NT2/D1 (cell line): Measurements from ENCODE around the gene UTP14A.

Experiments used
- DNase-seq: peaks from one replicate; pipeline ENCODE4 v3.0.0-alpha.2; 2011; ENCODE audit warnings: low read depth, low spot score
- H3K27me3 ChIP-seq: 2 replicates; pipeline ENCODE4 v1.6.0; 2011; ENCODE audit warnings: mild to moderate bottlenecking; ENCODE audit not compliant: insufficient read length, insufficient read depth
- H3K36me3 ChIP-seq: 2 replicates; pipeline ENCODE4 v1.6.1; 2011; ENCODE audit warnings: mild to moderate bottlenecking, low read length, mixed read lengths; ENCODE audit not compliant: insufficient read depth, insufficient read length
- H3K4me1 ChIP-seq: 2 replicates; pipeline ENCODE4 v1.5.1; 2011; ENCODE audit not compliant: insufficient read depth, insufficient read length
- H3K4me3 ChIP-seq: 2 replicates; pipeline ENCODE4 v1.5.1; 2011; ENCODE audit warnings: low read depth; ENCODE audit not compliant: insufficient read length
- H3K9ac ChIP-seq: 2 replicates; pipeline ENCODE4 v1.6.0; 2011; ENCODE audit warnings: low read depth; ENCODE audit not compliant: insufficient read length
- H3K9me3 ChIP-seq: 2 replicates; pipeline ENCODE4 v1.5.1; 2011; ENCODE audit warnings: mild to moderate bottlenecking, low read length; ENCODE audit not compliant: insufficient read depth
- SUZ12 ChIP-seq: IDR thresholded peaks from 2 replicates; pipeline ENCODE4 v1.6.1; 2011; ENCODE audit not compliant: insufficient read length, insufficient read depth; ENCODE audit errors: extremely low read depth
- YY1 ChIP-seq: IDR thresholded peaks from 2 replicates; pipeline ENCODE4 v1.6.1; 2011; ENCODE audit not compliant: insufficient read length, insufficient read depth
- ZNF274 ChIP-seq: IDR thresholded peaks from 2 replicates; pipeline ENCODE4 v1.6.1; 2011; ENCODE audit warnings: mild to moderate bottlenecking, low read depth, low read length

Gene UTP14A

DNA sequence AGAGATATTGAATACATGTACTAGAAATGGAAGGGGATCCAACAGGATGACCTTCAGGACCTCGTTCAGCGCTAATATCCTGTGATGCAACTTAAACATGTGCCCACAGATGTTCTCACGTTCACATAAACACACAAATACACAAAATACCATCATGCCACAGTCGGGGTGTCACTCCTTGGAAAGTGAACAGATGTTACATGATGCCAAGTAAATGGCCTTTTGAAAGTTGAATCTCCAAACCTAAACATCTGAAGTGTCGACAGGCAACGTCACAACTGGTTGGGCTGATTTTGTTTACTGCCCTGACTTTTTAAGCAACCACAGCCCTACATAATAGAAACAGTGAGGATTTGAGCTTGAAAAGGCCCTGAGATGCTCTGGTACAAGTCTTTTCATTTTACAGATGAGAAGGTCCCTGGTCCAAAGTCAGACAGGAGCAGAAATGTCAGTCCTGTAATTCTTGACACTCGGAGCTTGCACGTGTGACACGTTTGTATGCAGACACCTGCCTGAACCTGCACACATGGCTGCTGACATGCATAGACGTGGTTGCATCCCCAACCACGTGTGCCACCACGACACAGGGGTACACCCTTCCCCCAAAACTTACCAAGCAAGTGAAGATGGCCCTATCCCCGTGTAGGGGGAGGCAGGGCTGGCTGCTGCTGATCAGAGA is 53.0 kb downstream of the UTP14A start:
- H3K9me3 ChIP-seq, result no peaks in the 10 kb centered on the region
- DNase-seq, result no peak

GRCh38 chrX:129959493-129959832 is 53.5 kb downstream of the UTP14A start:
- Histone ChIP-seq H3K9me3 (no peaks in the 10 kb centered on the region), H3K9ac (no peak overlapping the region), H3K4me1 (peaks cover 3% of the 10 kb centered on the region), H3K27me3 (peaks cover 48% of the 10 kb centered on the region), H3K36me3 (no peaks in the 10 kb centered on the region), H3K4me3 (no peak overlapping the region)
- no peak for TF ChIP-seq SUZ12
- no peak for TF ChIP-seq ZNF274
- no peak for TF ChIP-seq YY1
- no peak for DNase-seq

More for the DNA sequence above, 53.0 kb downstream of the UTP14A start:
- Histone ChIP-seq H3K36me3 (no peaks in the 10 kb centered on the region), H3K27me3 (peaks cover 48% of the 10 kb centered on the region), H3K9ac (no peak overlapping the region), H3K4me1 (peaks cover 3% of the 10 kb centered on the region), H3K4me3 (no peak overlapping the region)
- no peak for TF ChIP-seq SUZ12
- no peak for TF ChIP-seq ZNF274
- no peak for TF ChIP-seq YY1

DNA sequence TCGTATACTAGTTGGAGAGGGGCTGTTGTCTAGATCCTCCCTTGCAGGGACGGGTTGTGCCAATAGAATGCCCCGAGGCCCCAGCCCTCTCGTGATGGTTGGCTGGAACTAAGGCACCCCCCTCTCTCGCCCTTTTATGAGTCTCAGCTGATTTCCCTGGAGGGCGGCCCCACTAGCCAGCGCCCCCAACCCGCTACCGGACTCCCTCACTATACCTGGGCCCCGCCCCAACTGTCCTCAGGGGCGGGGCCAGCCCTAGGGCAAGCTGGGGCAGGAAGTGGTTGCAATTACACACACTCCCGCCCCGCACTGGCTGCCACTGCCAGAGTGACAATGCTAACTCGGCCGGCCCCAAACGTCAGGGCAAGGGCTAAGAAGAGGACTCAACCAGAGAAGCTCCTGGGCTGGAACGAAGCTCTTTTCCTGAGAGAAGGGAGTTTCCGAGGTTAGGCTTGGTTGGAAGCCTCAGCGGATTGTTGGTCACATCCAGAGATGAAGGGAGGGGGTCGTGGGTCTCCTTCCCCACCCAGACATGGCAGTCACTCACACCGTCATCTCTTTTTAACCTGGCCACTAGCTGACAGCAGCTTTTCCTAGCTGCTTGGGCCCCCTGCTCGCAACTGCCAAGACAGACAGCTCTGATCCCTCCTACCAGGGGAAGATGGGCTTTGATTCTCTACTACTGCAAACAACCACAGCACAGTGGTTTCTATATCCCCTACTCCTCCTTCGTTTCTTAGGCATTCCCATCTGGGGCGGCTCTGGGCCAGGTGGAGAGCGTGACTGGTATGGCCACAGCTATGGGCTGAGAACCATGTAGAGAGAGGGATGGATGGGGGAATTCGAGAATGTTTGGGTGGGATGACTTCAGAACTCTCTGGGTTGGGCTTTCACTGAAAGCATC is 55.5 kb downstream of the UTP14A start:
- TF ChIP-seq ZNF274 (no peak), SUZ12 (no peak), YY1 (no peak)
- DNase-seq, result no peak
- H3K27me3 ChIP-seq, result peaks cover 35% of the 10 kb centered on the region
- H3K9ac ChIP-seq, result peak overlapping the region; percentile 67
- no peaks in the 10 kb centered on the region for H3K36me3 ChIP-seq
- H3K4me3 ChIP-seq, result peak overlapping the region; percentile 21
- no peaks in the 10 kb centered on the region for H3K9me3 ChIP-seq
- H3K4me1 ChIP-seq, result peaks cover 3% of the 10 kb centered on the region

GRCh38 chrX:129963729-129964128 is 57.8 kb downstream of the UTP14A start:
- no peaks in the 10 kb centered on the region for H3K9me3 ChIP-seq
- TF ChIP-seq SUZ12, result no peak
- no peak for TF ChIP-seq YY1
- TF ChIP-seq ZNF274, result no peak
- H3K4me1 ChIP-seq, result peaks cover 3% of the 10 kb centered on the region
- H3K27me3 ChIP-seq, result peaks cover 21% of the 10 kb centered on the region
- no peak overlapping the region for H3K4me3 ChIP-seq
- no peak for DNase-seq
- no peak overlapping the region for H3K9ac ChIP-seq
- no peaks in the 10 kb centered on the region for H3K36me3 ChIP-seq

DNA sequence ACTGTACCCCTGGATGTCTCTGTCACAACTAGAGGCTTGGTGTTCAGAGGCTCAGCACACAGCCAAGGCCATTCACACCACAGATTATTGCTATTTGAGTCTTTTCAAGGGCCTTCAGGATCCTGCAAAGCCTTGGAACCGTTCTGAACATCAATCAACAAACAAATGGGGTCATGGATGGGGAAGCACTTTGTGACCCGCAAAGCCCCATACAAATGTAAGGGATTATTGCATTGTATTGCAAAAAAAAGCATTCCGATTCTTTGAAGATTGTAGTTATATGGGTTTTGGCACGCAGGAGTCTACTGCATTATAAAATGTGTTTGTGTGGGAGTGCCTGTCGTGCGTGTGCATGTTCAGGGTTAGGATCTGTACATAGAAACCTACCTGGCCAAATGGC is 59.2 kb downstream of the UTP14A start:
- no peak for DNase-seq
- H3K27me3 ChIP-seq, result peaks cover 7% of the 10 kb centered on the region

DNA sequence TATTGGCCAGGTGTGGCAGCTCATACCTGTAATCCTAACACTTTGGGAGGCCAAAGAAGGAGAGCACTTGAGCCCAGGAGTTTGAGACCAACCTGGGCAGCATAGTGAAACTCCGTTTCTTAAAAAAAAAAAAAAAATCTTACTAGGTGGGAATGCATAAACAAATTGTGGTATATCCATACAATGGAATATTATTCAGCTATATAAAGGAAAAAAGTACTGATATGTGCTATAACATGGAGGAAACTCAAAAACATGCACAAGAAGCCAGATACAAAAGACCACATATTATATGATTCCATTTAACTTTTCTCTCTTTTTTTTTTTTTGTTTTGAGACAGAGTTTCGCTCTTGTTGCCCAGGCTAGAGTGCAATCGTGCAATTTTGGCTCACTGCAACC is 63.0 kb downstream of the UTP14A start:
- no peaks in the 10 kb centered on the region for H3K27me3 ChIP-seq
- H3K36me3 ChIP-seq, result no peaks in the 10 kb centered on the region
- DNase-seq, result no peak
- H3K4me1 ChIP-seq, result no peaks in the 10 kb centered on the region
- no peak overlapping the region for H3K9ac ChIP-seq
- TF ChIP-seq YY1 (no peak), ZNF274 (no peak), SUZ12 (no peak)
- no peaks in the 10 kb centered on the region for H3K9me3 ChIP-seq
- no peak overlapping the region for H3K4me3 ChIP-seq

More for the DNA sequence above, 59.2 kb downstream of the UTP14A start:
- TF ChIP-seq ZNF274, result no peak
- no peak for TF ChIP-seq YY1
- TF ChIP-seq SUZ12, result no peak
- no peaks in the 10 kb centered on the region for H3K9me3 ChIP-seq
- H3K4me3 ChIP-seq, result no peak overlapping the region
- no peaks in the 10 kb centered on the region for H3K4me1 ChIP-seq
- H3K9ac ChIP-seq, result no peak overlapping the region
- H3K36me3 ChIP-seq, result no peaks in the 10 kb centered on the region

DNA sequence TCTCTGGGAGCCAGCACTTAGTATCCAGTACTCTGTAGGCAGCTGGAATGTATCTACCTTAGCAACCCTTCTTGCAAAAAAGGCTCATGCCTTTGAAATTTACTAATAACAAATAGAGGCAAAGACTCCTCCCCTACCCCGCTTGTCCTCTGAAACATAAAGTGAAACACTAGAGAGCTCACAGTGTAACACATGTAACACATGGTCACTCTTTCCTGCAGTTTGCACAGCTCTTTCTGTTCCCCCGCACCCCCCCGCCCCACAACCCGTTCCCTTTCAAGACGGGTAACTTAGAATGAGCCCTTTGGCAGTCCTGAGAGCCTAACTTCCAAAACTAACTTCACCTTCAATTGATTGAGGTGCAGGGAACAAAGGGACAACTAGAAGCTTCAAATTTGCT is 70.5 kb downstream of the UTP14A start:
- no peak for DNase-seq
- H3K4me1 ChIP-seq, result no peaks in the 10 kb centered on the region
- no peaks in the 10 kb centered on the region for H3K36me3 ChIP-seq
- H3K9me3 ChIP-seq, result no peaks in the 10 kb centered on the region
- no peak for TF ChIP-seq YY1
- peaks cover 5% of the 10 kb centered on the region for H3K27me3 ChIP-seq
- no peak overlapping the region for H3K4me3 ChIP-seq
- no peak overlapping the region for H3K9ac ChIP-seq
